Stimulated activated CD4-positive, alpha-beta T cell treated with anti-CD3 and anti-CD28 coated beads, TNF-alpha, amount 100 ng/mL, for 1 hour (primary cell): Measurements from ENCODE around the gene B3GNT7.

Experiments
- DNase-seq, 3 donors: peaks; one replicate each; pipeline ENCODE4 v3.0.0-alpha.2; 2020; ENCODE audit warnings: low read depth in 3 of 3, low spot score in 1 of 3

B3GNT7 gene

DNA sequence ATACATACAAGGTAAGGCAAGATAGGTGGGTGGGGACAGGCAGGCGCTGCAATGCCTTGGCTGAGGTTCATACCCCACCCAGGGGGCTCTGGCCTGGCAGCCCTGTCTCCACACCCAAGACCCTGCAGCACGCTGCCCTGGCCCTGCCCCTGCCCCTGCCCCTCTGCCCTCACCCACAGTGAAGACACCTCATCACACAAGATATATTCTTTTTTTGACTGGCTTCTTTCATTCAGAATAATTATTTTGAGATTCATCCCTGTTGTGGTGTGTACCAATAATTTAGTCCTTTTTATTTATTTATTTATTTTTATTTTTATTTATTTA is 11.4 kb upstream of the B3GNT7 start:
- DNase-seq, result no peak

DNA sequence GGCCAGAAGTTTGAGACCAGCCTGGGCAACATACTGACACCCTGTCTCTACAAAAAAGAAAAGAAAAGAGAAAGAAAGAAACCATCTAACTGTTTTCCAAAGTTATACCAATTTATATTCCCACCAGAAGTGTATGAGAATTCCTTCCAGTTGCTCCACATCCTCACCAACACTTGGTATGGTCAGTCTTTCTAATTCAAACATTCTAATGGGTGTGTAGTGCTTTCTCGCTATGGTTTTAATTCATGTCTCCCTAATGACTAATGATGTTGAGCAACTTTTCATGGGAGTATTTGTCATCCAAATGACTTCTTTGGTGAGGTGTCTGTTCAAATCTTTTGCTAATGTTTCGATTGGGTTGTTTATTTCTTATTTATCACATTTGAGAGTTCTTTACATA is 10.5 kb upstream of the B3GNT7 start:
- no peak for DNase-seq

- DNase-seq, result no peak
Observed at GRCh38 chr2:231385429-231385828, 10.1 kb upstream of the B3GNT7 start.

DNA sequence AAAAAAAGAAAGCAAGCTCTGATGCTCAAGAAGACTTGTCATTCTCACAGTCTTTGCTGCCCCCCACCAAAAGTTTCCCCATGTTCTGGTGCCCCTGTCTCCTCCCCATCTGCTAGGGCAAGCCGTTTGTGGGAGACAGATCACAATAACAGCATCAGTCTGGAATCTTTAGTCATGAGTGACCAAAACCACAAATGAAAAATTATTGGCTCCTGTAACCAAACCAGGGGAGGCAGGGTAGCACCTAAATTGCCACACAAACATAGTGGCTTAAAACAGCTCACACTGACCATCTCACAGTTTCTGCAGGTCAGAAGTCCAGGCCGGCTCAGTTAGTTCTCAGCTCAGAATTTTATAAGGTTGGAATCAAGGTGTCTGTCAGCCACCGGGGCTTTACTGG is 9.1 kb upstream of the B3GNT7 start:
- DNase-seq, result no peak

DNA sequence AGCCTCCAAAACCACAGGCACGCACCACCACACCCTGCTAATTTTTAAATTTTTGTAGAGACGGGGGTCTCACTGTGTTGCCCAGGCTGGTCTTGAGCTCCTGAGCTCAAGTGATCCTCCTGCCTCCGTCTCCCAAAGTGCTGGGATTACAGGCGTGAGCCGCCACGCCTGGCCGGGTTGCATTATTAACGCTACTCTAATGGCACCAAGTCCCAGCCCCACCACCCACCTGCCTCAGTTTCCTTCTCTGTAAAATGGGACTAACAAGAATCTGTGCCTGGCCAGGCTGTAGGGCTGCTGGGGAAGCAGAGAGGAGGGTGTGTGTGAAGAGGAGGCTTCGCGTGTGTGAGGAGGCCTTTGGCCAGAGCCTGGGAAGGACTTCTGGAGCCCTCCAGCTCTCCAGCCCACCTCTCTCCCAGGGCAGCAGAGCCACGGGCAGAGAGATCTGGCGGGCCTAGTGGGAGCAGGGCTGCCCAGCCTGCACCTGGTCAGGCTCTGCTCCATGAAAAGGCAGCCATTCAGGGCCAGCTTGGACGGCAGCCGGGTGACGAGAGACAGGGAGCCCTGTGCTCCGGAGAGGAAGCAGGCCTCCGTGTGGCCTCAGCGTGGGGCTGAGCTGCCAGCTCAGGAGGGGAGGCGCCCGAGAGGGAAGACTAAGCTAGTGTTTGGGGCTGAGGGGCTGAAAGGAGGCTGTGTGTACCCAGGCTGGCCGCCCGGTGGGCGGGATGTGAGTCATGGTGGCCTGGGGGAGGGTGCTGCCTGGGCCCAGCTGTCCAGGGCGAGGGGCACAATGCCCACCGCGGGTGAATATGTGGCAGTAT is 7.4 kb upstream of the B3GNT7 start:
- no peak for DNase-seq

- no peak for DNase-seq
Observed at GRCh38 chr2:231388725-231389346, 6.7 kb upstream of the B3GNT7 start.

DNA sequence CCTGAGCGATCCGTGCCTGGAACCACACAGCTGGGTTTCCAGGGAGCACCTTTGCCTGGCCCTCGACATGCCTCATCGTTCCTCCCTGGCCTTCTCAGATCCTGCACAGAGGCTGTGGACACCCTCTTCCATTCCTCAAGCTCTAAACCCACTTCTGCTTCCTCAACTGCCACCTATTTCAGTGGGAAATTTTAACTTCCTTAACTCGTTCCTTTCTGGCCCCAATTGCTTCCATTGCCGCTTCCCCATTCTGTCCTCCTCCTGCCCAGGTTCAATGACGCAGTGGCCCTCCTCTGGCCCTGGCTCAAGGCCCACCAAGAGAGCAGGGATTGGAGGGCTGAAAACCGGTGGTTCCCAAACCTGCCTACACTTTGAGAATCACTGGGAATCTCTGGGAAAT is 4.8 kb upstream of the B3GNT7 start:
- no peak for DNase-seq

DNA sequence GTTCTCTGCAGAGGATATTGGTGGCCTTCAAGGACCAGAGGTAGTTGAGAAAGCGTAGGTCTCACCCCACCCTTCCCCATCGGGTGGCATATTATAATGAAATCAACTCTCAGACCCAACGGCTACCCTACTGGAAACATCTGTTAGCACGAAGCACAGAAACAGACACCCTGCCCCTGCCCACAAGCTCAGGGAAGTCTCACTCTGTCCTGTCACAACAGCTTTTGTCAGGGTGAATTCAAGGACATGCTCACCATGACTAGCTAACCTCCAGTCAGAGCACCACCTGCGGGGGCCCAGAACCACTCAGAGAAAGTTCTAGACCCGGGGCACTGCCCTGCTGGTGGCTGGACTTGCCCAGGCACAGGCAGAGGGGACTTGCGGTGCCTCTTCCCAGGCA is 3.5 kb upstream of the B3GNT7 start:
- DNase-seq, result no peak

DNA sequence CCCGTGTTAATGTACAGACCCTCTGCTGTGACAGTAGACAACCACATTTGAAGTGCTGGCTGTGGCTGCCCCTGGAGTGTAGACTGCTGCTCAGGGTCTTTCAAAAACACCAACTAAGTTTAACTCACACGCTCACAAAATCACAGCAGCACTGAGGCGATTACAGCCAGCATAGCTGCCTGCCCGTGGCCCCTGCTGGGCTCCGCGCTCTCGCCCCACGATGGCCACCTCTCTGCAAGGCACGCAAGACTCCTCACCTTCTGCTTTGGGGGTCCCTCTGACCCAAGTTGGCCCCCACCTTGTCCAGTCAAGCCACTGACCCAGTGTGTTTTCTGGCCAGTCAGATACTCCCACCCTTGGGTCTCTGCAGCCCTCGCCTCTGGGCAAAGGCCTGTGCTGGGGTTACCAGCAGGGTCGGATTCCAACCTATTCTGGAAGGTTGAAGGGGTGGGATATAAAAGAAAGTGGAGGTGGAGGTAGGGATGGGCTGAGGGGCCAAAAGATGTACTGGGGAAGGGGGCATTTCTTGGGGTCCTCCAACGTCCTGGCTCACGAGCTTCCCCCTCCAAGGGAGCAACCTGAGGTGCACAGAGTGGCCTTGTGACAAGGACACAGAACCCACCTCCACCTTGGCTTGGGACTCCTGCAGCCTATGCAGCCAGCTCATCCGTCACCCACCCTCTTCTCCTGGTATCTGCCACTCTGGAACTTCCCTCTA is 2.9 kb upstream of the B3GNT7 start:
- no peak for DNase-seq

DNA sequence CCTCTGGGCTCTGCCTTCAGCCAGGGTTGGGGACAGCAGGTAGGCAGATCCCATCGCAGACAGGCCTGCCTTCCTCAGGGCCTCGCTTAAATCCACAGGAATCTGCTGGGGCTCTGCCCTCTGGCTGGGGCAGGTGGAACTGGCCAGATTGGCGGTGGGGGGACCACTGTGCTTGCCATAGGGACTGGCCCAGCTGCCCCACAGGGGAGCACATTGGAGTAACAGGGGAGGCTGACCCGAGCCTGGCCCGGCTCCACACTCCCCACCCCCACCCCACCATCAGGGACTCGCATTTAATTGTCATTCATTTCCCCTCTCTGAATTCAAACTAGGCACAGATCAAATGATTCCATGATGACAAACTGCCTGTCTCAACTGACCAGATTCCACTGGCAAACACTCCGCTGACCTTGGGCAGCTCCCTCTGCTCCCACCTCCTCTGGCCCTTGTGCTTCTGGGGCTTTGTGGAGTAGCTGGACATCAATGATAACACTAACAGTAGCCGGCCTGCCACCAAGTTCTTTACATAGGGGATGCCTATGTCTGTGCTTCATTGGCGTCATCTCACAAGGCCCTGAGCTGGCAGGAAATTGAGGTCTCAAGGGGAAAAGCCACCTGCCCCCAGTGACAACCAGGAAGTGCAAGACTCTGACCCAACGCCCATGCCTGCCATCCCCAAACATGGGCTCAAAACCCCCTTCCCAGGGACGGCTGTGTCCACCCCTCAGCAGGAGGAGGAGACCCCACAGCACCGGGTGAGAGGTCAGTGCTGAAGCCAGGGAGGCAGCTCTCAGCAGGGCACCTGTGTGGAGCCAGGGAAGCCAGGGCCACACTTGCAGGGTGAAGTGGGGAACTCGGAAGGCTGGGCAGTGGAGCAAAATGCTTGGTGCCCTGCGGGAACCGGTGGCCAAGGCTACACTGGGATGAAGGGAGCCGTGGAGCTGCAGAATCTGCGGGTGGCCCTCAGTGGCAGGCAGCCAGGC is 2.1 kb upstream of the B3GNT7 start:
- DNase-seq, result no peak

- no peak for DNase-seq
Observed at GRCh38 chr2:231394211-231395141, 1.0 kb upstream of the B3GNT7 start.

DNA sequence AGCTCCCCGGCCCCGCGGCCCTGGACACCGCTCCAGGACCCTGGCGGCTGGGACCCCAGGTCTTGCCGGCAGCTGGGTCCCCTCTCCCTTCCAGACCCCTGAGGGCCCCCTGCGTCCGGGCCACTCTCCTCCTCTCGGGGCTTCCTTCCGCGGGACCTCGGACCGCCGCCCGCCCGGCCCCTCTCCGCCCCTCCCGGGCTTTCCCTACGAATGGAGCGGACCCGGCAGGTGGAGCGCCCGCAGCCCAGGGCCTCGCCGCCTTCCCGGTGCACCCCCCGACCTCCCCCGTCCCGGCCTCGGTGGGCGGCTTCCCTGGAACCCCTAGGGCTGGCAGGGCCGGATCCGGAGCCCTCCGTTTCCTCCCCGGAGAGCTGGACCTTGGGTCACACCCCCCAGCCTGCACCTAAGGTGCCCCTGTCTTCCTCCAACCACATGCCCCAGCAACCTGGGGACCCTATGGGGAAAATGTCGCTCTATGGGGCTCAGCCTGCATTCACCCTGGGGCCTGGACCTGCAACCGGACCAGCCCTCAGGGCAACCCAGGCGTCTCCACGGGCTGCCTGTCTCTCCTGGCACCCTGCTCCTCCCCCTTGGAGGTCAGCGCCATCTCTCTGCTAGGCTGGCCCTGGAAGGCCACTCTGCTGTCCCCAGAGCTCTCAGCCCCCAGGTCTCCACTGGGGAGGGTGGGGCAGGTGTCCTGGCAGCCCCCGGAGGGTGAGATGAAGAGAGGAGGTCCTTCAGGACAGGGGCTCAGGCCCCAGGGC is 730 bp downstream of the B3GNT7 start:
- no peak for DNase-seq

DNA sequence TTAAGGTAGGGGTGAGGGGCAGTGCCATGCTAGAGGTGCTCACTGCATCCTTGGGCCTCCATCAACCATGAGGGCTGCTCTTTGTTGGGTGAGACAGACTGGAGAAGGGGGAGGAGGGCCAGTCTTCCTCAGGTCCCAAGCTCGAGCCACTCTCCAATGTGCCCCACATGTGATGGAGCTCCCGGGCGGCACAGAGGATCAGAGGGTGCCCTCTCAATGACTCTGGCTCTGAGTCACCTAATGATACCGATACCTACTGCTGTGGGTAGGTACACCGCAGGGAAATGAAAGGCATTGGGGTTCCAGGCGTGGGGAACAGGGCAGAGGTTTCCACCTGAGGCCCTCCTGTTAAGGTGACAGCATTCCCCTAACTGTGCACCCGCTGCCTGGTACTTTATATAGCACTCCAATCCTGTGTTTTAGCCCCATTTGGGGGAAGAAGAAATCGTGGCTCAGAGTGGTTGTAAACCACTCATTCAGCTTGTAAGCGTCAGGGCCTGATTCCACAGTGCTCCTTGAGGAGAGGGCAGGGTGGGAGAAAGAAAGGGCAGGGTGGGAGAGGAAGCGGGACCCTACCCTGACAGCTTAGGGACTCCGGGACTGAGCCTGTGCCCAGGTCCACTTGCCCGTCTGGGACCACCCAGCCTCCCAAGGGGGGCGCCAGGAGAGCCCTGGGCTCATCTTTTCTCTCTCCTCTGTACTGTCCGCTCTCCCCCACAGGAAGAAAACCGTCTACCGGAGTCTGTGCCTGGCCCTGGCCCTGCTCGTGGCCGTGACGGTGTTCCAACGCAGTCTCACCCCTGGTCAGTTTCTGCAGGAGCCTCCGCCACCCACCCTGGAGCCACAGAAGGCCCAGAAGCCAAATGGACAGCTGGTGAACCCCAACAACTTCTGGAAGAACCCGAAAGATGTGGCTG is 1.8 kb downstream of the B3GNT7 start:
- no peak for DNase-seq

DNA sequence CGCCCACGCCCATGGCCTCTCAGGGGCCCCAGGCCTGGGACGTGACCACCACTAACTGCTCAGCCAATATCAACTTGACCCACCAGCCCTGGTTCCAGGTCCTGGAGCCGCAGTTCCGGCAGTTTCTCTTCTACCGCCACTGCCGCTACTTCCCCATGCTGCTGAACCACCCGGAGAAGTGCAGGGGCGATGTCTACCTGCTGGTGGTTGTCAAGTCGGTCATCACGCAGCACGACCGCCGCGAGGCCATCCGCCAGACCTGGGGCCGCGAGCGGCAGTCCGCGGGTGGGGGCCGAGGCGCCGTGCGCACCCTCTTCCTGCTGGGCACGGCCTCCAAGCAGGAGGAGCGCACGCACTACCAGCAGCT is 2.4 kb downstream of the B3GNT7 start:
- no peak for DNase-seq

DNA sequence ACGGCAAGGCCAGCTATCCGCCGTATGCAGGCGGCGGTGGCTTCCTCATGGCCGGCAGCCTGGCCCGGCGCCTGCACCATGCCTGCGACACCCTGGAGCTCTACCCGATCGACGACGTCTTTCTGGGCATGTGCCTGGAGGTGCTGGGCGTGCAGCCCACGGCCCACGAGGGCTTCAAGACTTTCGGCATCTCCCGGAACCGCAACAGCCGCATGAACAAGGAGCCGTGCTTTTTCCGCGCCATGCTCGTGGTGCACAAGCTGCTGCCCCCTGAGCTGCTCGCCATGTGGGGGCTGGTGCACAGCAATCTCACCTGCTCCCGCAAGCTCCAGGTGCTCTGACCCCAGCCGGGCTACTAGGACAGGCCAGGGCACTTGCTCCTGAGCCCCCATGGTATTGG is 3.1 kb downstream of the B3GNT7 start:
- DNase-seq, result no peak

DNA sequence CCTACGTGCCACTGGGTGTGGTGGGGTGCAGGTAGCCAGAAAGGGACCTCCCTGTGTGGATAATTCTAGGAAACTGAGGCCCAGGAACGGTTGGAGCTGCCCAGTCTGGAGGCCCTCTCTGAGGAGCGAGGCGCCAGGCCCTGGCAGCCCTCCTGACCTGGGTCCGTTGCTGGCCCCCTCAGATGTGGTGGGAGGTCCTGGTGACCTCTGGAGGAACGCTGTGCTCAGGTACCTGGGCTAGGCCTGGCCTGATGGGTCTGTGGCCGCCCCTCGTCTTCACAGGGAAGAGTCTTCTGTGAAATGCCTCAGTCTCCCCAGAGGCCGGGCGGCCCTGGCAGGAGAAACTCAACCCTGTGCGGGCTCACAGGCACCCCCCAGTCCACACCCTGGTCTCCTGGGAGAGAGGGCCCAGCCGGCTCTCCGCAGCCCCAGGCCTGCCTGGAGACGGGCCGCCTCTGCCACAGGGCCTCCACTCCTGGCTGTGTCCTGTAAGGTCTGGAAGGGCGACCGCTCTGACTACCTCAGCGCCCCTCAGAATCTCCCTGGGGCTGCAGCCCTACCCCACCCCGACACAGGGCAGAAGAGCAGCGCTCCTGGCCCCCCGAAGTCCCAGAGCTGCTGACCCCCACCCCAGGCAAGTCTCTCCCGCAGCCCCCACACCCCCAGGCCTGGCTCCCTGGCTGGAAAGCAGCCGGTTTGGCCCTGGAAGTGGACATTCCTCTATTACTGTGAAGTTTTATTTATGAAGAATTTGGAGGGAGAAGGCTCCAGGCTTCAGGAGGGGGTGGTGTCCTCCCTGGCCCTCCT is 3.7 kb downstream of the B3GNT7 start:
- DNase-seq, result no peak

DNA sequence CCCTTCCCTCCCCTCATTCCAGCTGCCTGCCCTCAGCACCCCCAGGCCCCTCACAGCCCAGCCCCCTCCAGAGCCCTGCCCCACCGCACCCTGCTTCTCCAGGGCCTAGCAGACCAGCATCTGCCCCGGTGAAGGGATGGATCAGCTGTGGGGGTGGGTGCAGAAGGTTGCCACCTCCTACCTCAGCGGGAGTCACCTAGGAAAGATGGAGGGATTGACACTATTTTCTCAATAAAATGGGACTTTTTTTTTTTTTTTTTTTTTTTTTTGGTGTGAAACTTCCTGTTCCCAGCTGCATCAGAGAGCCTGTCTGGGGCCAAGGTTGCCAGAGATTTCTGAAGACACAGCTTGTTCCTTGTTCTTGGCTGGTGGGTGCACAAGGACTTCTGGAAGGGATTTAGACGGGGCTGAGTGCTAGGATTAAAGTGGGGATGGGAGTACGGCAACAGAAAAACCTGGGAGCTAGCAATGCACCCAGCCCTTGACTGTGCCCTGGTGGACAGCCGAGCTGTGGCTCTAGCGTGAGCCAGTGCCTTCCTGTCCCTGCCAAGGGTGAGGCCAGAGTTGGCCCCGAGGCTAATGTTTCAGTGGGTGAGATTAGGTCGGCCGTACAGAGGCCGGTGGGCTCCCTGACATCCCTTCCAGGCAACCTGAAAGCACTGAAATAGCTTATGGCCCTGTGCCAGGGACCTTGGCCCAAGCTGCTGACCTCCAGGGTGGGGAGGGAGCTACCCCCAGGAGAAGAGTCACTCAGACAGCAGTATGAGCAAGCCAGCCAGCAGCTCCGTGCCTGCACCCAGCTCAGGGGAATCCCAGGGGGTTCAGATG is 4.6 kb downstream of the B3GNT7 start:
- no peak for DNase-seq
